NCI-H128 (cell line): ENCODE results near the gene FANCC.

Experiments used
- DNase-seq: peaks from one replicate; lab custom pipeline; 2025; ENCODE audit not compliant: unreplicated experiment; lab: John Stamatoyannopoulos, UW

Gene FANCC

DNA sequence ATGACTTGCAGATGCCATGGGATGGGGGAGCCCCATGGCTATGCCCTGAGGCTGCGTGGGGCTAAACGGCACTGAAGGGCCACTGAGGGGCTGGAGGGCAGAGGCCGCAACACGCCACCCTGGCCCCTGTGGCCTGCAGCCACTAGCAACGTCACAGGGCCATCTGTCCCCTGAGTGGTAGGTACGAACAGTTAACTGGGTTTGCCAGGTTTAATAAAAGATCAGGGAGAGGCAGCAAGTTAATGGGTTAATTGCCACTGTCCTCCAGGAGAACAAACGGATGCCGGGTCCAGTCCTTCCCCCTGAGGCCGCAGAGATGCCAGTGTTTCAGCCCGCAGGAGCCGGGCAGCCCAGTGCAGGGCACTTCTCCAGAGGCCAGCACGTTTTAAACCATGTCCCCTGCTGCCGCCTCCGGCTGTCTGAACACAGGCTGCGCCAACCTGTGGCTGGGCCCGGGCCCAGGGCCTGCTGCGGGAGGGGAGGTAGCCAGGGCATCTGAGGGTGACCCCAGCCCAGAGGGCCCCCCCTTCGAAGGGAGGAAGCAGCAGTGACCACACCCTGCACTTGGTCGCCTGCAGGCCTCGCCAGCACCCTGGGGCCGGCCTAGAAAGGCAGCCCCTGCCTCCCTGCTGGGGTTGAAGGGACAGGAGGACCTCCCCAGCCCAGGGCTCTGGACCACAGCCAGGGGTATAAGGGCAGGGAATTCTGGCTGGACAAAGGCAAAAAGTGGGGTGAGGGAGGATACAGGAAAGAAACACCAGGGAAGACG is 227.3 kb downstream of the FANCC start:
- DNase-seq: no peak

DNA sequence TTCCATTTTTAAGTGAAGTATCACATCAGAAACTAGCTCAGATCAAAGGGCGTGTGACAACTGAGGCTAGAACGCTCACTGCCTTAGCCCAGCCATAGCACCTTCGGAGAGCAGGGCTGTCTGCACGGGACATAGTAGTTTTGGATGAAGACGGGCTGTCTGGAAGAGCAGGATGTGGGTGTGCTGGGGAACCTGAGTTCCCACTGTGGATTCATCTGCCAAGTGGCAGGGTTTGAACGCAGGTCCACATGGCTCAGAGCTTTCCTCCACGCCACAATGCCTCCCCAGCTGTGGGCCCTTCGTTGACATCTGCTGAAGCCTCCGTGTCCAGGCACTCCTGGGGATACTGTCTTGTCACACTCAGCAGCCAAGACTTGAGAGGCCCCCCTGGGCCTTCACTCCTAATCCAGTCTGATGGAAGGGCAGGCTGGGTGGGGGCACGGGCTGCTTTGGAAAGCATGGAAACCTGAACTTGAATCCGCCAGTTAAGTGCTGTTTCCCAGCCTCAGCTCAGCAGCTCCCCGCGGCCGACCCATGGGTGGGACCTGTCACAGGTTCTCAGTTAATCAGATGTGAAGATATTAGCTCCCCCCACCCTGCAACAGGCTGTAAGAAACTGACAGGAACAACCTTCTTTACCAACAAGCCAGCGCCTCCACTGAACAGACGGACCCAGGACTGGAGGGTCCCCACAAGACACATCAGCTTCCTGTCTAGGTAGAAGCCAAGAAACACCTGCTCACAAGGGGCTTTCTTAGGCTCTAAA is 228.1 kb downstream of the FANCC start:
- DNase-seq: no peak

DNA sequence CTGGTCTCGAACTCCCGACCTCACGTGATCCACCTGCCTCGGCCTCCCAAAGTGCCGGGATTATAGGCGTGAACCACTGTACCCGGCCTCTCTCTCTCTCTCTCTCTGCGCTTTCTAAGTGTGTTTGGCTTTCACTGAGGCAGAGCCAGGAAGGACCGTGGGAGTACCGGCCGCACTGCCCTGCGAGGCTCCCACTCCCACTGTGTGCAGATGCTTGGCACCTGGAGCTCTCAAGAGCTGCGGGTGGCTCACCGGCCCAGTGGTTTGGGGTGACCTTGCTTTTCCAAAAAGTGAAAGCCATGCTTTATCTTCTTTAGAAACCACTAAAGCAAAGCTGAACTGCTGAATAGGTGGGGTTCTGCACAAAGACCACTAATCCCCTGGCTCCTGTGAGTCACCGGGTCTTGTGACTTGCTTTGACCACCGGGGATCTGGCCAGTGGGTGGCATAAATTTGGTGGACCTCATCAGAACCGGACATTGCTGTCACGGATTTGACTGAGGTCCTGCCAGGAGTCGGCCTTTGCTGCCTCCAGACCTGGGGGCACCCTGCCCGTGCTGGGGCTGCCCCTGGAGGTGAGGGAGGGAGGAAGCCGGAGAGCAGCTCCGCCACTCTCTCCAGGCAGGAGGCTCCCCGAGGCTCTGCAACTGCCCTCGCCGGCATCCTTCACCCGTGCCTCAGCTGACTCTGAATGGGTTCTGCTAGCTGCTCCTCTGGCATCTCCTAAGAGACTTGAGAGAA is 228.9 kb downstream of the FANCC start:
- no peak for DNase-seq

DNA sequence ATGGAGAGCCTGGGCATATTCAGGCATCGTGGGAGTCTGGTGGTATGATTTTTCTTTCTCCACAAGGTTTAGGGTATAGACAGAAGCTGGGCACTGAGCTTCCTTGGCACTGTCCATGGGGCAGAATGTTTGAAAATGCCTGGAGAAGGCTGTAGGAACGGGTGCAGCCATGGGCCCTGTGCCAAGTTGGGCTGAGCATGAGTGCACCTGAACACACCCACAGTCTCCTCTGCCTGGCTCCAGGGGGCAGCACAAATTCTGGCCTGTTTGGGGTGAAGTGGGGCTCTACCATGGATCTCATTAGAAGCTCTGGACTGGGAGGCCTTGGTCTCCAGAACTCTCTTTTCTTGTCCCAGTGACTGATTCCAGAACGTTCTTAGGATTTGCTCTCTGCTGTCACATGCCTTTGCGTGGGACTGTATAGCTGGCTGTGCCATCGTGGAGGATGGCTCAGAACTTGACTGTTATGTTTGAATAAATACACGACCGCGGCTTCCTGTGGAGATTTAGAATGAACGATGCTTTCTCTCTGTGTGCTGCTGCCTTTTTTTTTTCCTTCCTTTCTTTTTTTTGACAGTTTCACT is 229.8 kb downstream of the FANCC start:
- no peak for DNase-seq

DNA sequence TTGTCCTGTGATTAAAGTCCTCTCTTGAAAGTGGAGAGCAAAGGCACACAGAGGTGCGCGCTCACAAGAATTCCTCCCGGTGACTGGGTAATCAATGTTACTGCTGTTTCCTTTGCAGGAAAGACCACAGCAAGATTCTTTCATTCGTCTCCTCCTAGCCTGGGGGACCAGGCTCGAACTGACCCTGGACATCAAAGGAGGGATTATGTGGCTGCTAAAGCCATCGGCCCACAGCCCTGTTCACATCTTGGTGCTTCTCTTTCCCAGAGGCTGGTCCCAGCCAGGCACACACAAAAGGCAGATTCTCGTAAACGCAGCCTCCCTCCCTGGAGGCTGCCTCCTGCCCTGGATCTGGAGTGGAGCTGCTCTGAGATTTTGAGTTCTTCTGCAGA is 230.9 kb downstream of the FANCC start:
- DNase-seq: no peak

DNA sequence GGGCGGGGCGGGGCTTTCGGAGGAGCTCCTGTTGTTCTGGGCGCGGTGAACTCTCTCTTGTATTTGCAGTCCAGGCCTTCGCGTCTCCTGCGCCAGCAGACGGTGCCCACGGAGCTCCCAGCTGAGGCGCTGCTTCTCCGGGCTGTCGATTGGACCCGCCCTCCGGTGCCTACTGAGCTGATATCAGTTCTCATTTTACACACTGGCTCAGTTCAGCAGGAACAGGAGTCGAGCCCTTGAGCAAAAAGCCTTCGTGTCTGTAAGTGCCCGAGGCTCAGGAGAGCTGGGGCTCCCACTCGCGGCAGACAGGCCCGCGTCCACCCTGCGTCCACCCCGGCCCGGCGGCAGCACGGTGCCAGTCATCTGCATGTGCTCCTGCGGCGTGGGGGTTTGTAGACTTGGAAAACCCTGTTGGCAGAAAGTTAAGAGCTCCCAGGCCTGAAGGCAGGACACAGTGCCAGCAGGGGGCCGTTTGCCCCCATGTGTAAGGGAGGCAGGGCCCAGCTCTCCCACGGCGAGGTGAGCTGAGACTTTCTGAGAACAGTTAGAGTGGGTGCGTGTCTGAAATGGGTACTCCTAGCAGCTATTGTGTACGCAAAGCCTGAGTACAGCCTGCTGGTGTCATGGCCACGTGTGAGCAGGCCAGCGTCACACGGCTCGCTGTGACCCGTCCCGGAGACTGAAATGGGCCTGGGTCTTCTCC is 231.5 kb downstream of the FANCC start:
- peak; percentile 47 for DNase-seq

DNA sequence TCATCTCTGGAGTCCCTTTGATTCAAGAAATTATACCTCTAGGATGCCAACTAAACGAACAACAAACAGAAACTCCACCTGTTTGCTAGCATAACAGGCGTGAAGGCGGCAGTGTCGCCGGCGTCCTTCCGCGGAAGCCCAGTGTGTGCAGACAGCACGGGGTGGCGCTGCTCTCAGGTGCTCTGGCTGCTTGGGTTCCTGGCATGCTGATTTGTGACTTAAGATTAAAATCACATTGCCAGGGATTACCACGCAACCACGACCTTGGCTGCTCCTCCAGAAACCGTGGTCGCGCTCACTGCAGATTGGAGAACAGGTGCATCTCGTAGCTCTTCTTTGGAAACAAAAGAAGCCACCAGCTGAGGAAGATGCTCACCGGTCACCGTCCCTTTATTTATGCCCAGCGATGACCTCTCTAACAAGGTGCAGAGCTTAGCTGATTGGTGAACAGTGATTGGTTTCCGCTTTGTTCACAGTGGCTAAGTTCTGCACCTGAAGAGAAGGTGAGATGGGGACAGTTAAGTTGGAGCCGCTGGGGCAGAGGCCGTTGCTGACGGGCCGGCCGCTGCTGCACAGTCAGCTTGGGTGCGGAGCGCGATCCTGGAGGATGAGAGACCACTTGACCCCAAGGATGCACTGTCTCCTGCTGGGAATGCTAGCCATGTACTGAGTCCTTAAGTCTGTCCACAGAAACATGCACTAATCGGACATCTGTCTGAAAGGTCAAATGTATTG is 232.3 kb downstream of the FANCC start:
- no peak for DNase-seq

DNA sequence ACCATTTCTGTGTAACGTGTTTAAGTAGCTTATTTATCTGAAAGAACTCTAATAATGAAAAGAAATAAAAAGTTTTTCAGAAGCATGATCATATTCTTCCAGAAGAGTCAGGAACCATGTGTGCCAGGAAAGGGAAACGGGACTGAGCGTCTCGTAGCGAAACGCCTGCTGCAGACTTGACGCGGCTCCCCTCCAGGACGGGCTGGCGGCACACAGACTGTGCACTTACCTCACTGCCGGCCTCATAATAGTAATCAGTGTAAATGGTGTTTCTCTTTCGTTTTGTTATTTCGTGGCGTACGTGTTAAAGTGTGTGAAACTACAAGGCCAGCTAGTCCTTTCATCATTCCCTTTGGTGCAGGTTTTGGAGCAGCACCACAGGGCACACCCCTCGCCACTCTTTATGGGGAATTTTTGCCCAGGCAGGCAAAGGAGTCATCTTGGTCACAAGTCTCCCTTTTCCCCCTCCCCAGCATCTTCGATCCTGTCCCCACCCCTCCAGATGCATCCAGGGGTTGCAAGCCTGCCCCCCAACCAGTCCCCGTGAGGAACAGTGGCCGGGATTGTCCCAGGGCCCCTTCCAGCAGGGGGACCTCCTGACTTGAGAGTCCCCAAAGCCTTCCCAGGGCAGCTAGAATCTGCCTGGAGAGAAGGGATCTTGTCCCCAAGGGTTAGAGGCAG is 233.1 kb downstream of the FANCC start:
- DNase-seq: no peak

DNA sequence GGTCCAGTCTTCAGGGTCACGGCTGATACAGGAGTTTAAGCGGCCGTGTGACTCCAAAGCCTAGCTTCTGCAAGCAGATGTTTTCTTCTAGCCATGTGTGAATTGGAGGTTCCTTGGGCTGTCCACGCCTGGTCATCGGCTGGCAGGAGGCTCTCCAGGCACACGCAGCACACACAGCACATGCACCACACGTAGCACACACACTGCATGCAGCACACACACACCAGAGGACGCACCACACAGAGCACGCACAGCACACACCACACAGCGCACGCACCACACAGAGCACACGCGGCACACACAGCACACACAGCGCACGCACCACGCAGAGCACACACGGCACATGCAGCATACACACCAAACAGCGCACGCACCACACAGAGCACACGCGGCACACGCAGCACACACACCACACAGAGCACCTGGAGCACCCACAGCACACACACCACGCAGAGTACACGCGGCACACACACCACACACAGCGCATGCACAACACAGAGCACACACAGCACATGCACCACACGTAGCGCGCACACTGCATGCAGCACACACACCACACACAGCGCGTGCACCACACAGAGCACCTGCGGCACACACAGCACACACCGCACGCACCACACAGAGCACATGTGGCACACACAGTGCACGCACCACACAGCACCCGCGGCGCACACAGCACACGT is 234.3 kb downstream of the FANCC start:
- DNase-seq: no peak

DNA sequence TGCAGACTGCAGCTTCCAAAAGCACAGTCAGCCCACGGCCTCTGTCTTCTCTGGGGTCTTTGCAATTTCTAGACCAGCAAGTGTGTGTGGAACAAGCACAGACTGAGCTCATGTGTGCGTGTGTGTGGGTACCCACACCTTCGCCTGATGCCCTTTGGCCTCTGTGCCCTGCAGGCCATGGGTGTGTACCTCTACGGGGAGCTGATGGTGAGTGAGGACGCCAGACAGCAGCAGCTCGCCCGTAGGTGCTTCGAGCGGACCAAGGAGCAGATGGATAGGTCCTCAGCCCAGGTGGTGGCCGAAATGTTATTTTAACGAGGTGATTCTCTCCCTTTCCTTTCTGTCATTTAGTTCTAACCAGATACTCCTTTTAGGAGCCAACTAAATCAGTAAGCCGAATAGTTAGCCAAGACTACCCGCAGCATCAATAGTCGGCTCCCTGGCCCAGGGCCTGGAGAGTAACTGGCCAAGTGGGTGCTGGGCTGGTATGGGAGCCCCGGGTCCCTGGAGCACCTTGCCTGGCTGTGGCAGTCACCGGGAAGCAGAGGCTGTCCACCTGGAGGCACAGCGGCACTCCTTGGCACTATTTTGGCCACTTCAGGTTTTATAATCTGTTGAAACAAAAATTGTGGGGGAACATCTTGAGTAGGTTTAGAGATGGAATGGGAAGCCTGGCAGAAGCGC is 235.0 kb downstream of the FANCC start:
- DNase-seq: no peak

DNA sequence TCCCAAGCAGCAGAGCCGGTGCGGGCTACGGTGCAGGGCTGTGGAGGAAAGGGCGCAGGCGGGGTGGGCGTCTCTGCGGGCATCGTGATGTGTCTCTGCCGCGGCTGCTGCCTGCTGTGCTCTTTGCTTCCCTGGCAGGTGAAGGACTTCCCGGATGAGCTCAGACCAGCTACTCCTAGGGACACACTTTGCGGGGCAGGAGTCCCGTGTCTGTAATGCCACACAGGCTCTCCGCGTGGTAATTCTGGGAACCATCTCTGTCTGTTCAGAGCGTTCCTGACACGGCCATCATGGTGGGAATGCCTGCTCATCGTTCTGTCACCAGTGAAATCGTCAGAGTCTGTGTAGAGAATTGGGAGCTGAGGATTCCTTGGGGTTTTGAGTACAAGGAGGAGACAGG is 235.5 kb downstream of the FANCC start:
- no peak for DNase-seq

DNA sequence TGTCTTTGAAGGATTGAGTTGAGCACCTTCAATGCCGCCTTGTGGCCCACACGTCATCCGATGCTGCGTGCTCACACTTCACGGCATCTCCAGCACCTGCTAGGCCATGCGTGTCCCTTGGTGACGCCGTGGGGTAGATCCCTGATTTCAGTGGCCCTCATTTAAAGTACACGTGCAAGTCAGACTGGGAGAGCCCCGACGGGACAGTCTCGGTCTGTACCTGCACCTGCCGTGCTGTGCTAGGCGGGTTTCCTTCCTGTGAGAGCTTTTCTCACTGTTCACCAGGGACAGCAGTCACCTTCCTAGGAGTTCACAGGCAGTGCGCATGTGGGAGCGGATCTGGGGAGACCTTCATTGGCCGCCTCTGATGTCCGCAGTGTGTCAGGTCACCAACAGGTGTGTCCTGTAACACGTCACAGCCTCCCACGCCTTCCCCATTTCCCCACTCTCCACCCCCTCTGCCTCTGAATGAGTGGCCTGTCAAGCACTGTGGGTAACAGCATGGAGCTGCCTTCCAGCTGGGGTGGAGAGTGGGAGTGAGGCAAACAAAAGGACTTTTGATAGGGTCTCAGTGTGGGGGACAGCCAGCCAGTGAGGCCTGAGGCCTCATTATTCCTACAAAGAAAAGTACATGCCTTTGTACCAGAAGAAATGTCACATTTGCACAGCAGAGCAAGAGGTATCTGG is 236.4 kb downstream of the FANCC start:
- no peak for DNase-seq

DNA sequence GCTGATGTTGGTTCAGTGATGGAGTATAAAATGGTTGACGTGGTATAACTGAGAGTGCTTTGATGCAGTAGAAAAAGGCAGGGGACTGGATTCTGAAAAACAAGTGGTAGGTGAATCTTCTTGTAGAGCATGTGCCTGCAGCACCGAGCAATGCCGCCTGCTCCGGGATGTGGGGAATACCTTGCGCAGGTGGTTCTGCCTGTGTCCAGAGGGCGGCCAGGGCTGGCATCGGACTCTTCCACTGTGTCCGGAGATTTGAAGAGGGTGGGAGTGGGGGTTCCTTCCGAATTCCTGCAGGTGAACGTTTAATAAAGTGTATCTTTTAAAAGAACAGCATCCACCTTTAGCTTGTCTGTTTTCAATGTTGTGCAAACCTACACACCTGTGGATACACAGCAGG is 238.0 kb downstream of the FANCC start:
- DNase-seq: no peak

DNA sequence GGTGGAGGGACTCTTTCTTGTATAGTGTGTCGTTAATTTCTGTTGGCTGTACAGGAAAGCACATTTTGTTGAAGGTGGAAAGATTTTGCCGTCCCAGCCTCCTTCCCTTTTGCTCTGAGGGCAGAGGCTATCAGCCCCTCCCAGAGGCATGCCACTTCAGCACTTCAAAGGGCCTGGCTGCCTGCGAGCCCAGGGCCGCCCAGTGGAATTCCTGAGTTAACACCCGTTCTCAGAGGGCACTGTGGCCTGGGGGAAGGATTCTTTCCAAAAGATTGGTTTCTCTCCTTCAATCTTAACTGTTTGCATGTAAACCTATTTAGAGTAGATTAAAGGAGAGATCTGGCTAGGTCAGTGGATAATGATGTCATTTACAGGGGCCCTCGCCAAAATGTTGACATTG is 238.6 kb downstream of the FANCC start:
- no peak for DNase-seq

DNA sequence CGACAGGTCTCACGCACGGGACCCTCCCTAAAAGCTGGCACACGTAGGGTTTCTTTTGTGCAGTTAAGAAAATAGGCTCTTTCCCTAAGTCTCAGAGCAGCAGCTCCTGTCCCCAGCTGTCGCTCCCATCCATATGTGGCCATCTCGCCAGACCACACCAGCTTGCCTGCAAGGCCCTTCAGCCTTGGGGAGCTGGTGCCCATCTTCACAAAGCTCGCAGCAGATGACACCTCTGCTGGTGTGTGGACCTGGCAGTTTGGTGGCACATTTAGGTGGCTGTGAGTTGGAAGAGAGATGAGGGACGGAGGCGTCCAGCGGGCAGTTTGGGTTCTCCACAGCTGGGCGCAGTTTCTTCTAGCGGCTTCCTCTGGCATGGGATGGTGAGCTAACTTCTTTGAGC is 239.0 kb downstream of the FANCC start:
- DNase-seq: no peak

DNA sequence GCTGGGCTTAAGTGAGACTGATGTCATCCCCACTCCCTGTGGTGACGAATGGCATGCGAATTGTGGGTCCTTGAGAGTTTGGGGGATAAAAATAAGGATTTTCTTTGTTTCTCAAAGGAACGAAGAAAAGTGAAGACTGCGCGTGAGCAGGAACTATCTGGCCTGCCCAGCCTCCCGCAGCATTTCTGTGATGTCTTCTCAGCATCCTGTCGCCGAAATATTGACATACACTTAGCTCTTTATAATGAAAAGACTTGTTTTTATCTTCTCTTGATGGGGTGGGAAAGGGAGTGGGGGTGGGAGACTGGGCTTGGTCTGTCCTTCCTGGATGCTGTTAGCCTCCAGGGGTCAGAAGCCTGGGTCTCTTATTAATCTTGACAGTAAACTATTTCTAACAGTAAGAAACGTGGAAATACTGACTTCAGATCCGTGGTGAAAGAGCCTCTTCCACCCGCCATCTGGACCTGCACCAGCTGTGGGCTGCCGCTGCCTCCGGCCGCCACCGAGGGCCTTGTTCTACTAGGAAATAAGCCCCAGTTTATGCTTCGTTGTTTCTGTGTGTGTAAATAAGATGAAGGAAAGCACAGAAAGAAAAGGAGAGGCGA is 239.6 kb downstream of the FANCC start:
- DNase-seq: no peak

DNA sequence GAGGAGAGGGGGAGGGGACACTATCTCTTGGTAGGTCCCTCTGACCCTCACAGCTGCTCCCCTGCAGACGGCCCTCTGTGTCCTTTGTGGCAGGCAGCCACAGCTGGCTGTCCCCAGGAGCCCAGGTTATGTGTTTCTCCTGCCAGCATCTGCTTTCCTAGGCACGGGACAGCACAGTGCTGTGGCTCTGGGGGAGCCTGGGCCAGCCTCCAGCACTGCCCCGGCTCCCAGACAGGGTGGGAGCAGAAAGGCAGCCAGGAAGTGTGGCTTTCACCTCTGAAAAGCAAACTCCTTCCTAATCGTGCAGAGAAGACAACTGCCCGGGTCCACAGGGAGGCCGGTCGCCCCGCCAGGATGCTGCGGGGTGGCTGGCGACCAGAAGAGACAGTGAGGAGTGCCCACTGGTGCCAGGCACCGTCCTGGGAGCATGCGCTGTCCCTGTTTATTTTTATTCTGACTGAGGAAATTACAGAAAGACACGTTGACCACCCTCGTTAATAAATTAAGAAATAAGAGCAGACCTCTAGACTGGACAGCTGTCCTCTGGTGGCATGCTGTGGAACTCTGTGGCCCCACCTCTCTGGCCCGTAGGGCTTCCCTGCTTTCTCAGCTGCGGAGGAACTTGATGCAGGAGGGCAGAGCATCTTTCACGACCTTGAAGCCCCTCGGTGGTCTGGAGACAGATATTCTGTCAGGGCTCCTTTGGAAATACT is 240.3 kb downstream of the FANCC start:
- no peak for DNase-seq
